ENCODE measurements around the gene MKI67. TPM values are rescaled to one million over a fixed set of nuclear protein-coding genes. Genes with fewer than 3 reads are reported as not detected.

Gene MKI67
- total and polyA plus RNA-seq, 2 donors (not counting 3 experiments of a cell fraction or from before 2014, with no cell fraction given), result 16.2 to 125 TPM

DNA sequence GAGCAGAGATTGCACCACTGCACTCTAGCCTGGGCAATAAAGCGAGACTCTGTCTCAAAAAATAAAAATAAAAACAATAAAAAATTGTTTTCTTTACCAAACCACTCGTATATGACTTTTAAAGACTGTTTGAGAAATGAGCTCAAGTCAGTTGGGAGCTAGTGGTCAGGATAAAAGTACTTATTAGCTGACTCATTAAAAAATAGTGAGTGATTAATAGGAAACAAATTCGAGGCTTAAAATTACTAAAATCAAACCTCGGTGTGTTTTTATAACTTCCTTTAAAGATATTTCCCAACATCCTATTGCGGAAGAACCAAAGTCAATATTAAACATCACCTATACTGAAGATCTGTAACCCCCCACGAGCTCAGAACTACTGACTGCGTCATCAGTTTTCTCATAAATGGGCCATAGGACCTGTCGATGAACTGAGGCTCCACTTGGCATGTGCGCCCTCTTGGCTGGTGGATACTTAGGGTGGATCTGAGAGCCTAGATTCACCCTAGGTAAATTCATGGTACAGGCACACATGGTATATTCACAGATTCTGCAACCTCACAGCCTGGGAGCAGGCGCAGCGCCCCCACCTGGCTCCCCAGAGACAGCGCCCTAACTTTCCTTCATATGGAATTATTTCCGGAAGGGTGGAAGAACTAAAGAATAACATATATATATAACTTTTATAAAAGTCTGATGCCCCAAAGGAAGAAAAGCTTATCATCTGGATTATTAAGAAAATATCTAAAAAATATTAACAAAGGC lies 9.2 kb downstream of the MKI67 start:
- Histone ChIP-seq H3K4me2 (ENCODE audit: insufficient read depth, low read length) (no peak overlapping the region), H3K79me2 (ENCODE audit: control insufficient read depth, insufficient read depth, low read length) (peaks cover 82% of the 10 kb centered on the region), H3K9ac (replicated peaks; ENCODE audit: extremely low read depth, insufficient read depth, low read length) (no peak overlapping the region), H3K36me3 (ENCODE audit: control insufficient read depth in 2 of 2, extremely low read depth in 1 of 2, insufficient read depth in 2 of 2, low read length in 2 of 2) (peaks cover 0 to 52% of the 10 kb centered on the region in 2 experiments), H3K27me3 (ENCODE audit: control insufficient read depth in 2 of 2, insufficient read depth in 2 of 2, low read length in 2 of 2) (no peaks in the 10 kb centered on the region), H2AFZ (ENCODE audit: low read depth, low read length) (no peak overlapping the region), H3K27ac (ENCODE audit: insufficient read depth, low read depth, low read length) (no peak overlapping the region), H4K20me1 (replicated peaks; ENCODE audit: control insufficient read depth, extremely low read depth, insufficient read depth, low read length) (peaks cover 2% of the 10 kb centered on the region), H3K9me3 (replicated peaks; ENCODE audit: control insufficient read depth, insufficient read depth, low read length) (no peaks in the 10 kb centered on the region), H3K9me1 (replicated peaks; ENCODE audit: control insufficient read depth, extremely low read depth, insufficient read depth, low read length) (no peaks in the 10 kb centered on the region), H3K4me1 (ENCODE audit: control insufficient read depth, extremely low read depth, insufficient read depth, low read length) (peaks cover 2% of the 10 kb centered on the region), H3K4me3 (replicated peaks in 1 of 3; ENCODE audit: insufficient read depth in 1 of 3, low read depth in 1 of 3, low read length in 3 of 3) (no peak overlapping the region)
- dilution Hi-C loops (cut with MboI; ENCODE audit: extremely low pct_ligation_motif_present, low sequenced_read_pairs) (no loop called here), intact Hi-C loops (cut with micrococcal nuclease) (no loop called here)
- POLR2A ChIA-PET, result no interaction called here
- TF ChIP-seq MYC (IDR thresholded peaks at IDR 0.05; ENCODE audit: low read depth, low read length), result no peak
- no peak for TF ChIP-seq JUN (IDR thresholded peaks at IDR 0.05; ENCODE audit: borderline replicate concordance, insufficient read depth, insufficient read length, low read depth)
- TF ChIP-seq, protein P1, sequence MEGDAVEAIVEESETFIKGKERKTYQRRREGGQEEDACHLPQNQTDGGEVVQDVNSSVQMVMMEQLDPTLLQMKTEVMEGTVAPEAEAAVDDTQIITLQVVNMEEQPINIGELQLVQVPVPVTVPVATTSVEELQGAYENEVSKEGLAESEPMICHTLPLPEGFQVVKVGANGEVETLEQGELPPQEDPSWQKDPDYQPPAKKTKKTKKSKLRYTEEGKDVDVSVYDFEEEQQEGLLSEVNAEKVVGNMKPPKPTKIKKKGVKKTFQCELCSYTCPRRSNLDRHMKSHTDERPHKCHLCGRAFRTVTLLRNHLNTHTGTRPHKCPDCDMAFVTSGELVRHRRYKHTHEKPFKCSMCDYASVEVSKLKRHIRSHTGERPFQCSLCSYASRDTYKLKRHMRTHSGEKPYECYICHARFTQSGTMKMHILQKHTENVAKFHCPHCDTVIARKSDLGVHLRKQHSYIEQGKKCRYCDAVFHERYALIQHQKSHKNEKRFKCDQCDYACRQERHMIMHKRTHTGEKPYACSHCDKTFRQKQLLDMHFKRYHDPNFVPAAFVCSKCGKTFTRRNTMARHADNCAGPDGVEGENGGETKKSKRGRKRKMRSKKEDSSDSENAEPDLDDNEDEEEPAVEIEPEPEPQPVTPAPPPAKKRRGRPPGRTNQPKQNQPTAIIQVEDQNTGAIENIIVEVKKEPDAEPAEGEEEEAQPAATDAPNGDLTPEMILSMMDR (IDR thresholded peaks at IDR 0.05; ENCODE audit: extremely low read depth in 1 of 2, insufficient read depth in 1 of 2, low read depth in 1 of 2, low read length in 2 of 2), result peak; percentile 18 to 32
- TF ChIP-seq EZH2 (IDR thresholded peaks at IDR 0.05; ENCODE audit: borderline replicate concordance, low read depth, low read length, severe bottlenecking), result no peak
- TF ChIP-seq, protein P2, sequence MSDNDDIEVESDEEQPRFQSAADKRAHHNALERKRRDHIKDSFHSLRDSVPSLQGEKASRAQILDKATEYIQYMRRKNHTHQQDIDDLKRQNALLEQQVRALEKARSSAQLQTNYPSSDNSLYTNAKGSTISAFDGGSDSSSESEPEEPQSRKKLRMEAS (IDR thresholded peaks at IDR 0.05; ENCODE audit: insufficient read depth, insufficient read length), result no peak
- TF ChIP-seq GATA2 (IDR thresholded peaks at IDR 0.05; ENCODE audit: insufficient read depth, insufficient read length, low read depth, low read length), result no peak
- TF ChIP-seq POLR2AphosphoS5 (IDR thresholded peaks at IDR 0.05; ENCODE audit: insufficient read depth, low read depth, low read length), result no peak
- FAIRE-seq (no peak), DNase-seq (ENCODE audit: low read depth, low spot score) (no peak)
- no TSS peak for BruUV-seq (replicated peaks)
- CTCF ChIA-PET, result interaction anchor here (1.3 to 1.4 kb wide), 2 partner anchors 8 to 48 kb away, joined by 3 to 4 read pairs; no protein-coding TSS in a partner anchor
